H1 (cell line): ENCODE data around the gene CAD. TPM values are rescaled to one million over a fixed set of nuclear protein-coding genes. Genes with fewer than 3 reads are reported as not detected.

Experiments used
- CTCF ChIA-PET: fragments of 300-600 bp; sonication (Branson Sonifier 250); formaldehyde crosslinking; loops from one replicate; lab custom pipeline; 2021; ENCODE audit not compliant: partially characterized antibody; lab: Charles Lee
- POLR2A ChIA-PET: fragments of 300-600 bp; sonication (Branson Sonifier 250); formaldehyde crosslinking; loops from one replicate; lab custom pipeline; 2021; ENCODE audit warnings: inconsistent platforms; ENCODE audit not compliant: partially characterized antibody; lab: Charles Lee
- DNase-seq, 2 experiments: peaks; one replicate each; pipeline versions ENCODE4 v3.0.0 to v3.0.0-alpha.2; 2010 to 2022; ENCODE audit warnings: low spot score in 2 of 2, low read depth in 1 of 2, mixed read lengths in 1 of 2
- FAIRE-seq: peaks from 2 replicates; lab custom pipeline; 2011; peaks lifted over from hg19 to GRCh38; lab: Jason Lieb, UNC
- H2AFZ ChIP-seq: 2 replicates; pipeline ENCODE4 v1.8.1; 2012; ENCODE audit warnings: low read length, inconsistent platforms
- H2AK5ac ChIP-seq: 2 replicates; pipeline ENCODE4 v1.6.1; 2013; ENCODE audit warnings: low read depth, low read length
- H2BK120ac ChIP-seq: replicated peaks from 2 replicates; pipeline ENCODE3; 2013; ENCODE audit warnings: low read depth, low read length, inconsistent platforms
- H2BK12ac ChIP-seq: 2 replicates; pipeline ENCODE4 v1.6.1; 2013; ENCODE audit warnings: low read depth, low read length
- H2BK15ac ChIP-seq: 2 replicates; pipeline ENCODE4 v1.6.1; 2013; ENCODE audit warnings: low read length
- H2BK20ac ChIP-seq: 2 replicates; pipeline ENCODE4 v1.6.1; 2013; ENCODE audit warnings: low read length
- H2BK5ac ChIP-seq: 2 replicates; pipeline ENCODE4 v1.6.1; 2013; ENCODE audit warnings: low read depth, low read length
- H3K14ac ChIP-seq: 2 replicates; pipeline ENCODE4 v1.6.1; 2013; ENCODE audit warnings: inconsistent platforms; ENCODE audit not compliant: insufficient read length
- H3K18ac ChIP-seq: 2 replicates; pipeline ENCODE4 v1.6.1; 2013; ENCODE audit warnings: low read length; ENCODE audit errors: extremely low read depth
- H3K23ac ChIP-seq: 2 replicates; pipeline ENCODE4 v1.6.1; 2013; ENCODE audit warnings: inconsistent platforms; ENCODE audit not compliant: insufficient read length
- H3K23me2 ChIP-seq: 2 replicates; pipeline ENCODE4 v1.6.1; 2013; ENCODE audit warnings: low read depth, low read length
- H3K27ac ChIP-seq: 2 replicates; pipeline ENCODE4 v1.6.1; 2011; ENCODE audit warnings: low read depth, low read length, inconsistent platforms
- H3K27me3 ChIP-seq, 4 experiments: replicated peaks in 1 of 4; 1 replicate in 1 of 4; 2 replicates in 3 of 4; pipeline versions ENCODE4 v1.6.1 to v1.8.1; 2011 to 2013; ENCODE audit warnings: low read length in 3 of 4, mild to moderate bottlenecking in 3 of 4, inconsistent platforms in 2 of 4, mixed read lengths in 2 of 4, moderate library complexity in 1 of 4; ENCODE audit not compliant: control insufficient read depth in 3 of 4, insufficient read depth in 3 of 4; ENCODE audit errors: extremely low read depth in 1 of 4
- H3K36me3 ChIP-seq, 4 experiments: 2 replicates each; pipeline versions ENCODE4 v1.6.1 to v1.8.1; 2011 to 2013; ENCODE audit warnings: mild to moderate bottlenecking in 4 of 4, low read length in 3 of 4, moderate library complexity in 2 of 4, control low read depth in 1 of 4, inconsistent platforms in 1 of 4; ENCODE audit not compliant: insufficient read depth in 4 of 4, control insufficient read depth in 2 of 4
- H3K4ac ChIP-seq: replicated peaks from 2 replicates; pipeline ENCODE3; 2013; ENCODE audit warnings: low read length, low read depth, mixed read lengths, inconsistent platforms; ENCODE audit not compliant: insufficient read length
- H3K4me1 ChIP-seq, 4 experiments: replicated peaks in 1 of 4; 1 replicate in 1 of 4; 2 replicates in 3 of 4; pipeline versions ENCODE4 v1.6.1 to v1.8.1; 2011 to 2013; ENCODE audit warnings: low read length in 3 of 4, inconsistent platforms in 2 of 4, mixed read lengths in 1 of 4; ENCODE audit not compliant: insufficient read depth in 4 of 4, control insufficient read depth in 3 of 4
- H3K4me2 ChIP-seq, 2 experiments: 2 replicates each; pipeline versions ENCODE4 v1.6.1 to v1.8.1; 2011 to 2013; ENCODE audit warnings: low read depth in 2 of 2, low read length in 2 of 2, control low read depth in 1 of 2, inconsistent platforms in 1 of 2, mild to moderate bottlenecking in 1 of 2; ENCODE audit not compliant: insufficient read depth in 1 of 2
- H3K4me3 ChIP-seq, 4 experiments: fragments of 200-600, 300-600 bp in 1 of 4; sonication (generic), shearing (Covaris generic), sonication (Bioruptor Twin) in 1 of 4; 2 replicates each; pipeline versions ENCODE4 v1.5.1 to v1.8.1; 2011 to 2016; ENCODE audit warnings: low read length in 4 of 4, low read depth in 3 of 4, control low read depth in 2 of 4, inconsistent platforms in 2 of 4, mild to moderate bottlenecking in 2 of 4, mixed read lengths in 1 of 4, moderate library complexity in 1 of 4; ENCODE audit not compliant: insufficient read depth in 2 of 4; ENCODE audit errors: extremely low read depth in 1 of 4
- H3K56ac ChIP-seq: replicated peaks from 2 replicates; pipeline ENCODE3; 2013; ENCODE audit warnings: low read depth, mild to moderate bottlenecking, mixed read lengths, low read length, inconsistent platforms; ENCODE audit not compliant: insufficient read length
- H3K79me1 ChIP-seq: 2 replicates; pipeline ENCODE4 v1.6.1; 2013; ENCODE audit warnings: low read depth, low read length, control low read depth
- H3K79me2 ChIP-seq, 2 experiments: 2 replicates each; pipeline versions ENCODE4 v1.6.1 to v1.8.1; 2012 to 2013; ENCODE audit warnings: low read length in 2 of 2, mild to moderate bottlenecking in 2 of 2, inconsistent platforms in 1 of 2; ENCODE audit not compliant: insufficient read depth in 2 of 2, control insufficient read depth in 1 of 2
- H3K9ac ChIP-seq, 4 experiments: replicated peaks in 1 of 4; 1 replicate in 1 of 4; 2 replicates in 3 of 4; pipeline versions ENCODE4 v1.6.1 to v1.8.1; 2011 to 2013; ENCODE audit warnings: low read depth in 3 of 4, low read length in 3 of 4, control low read depth in 2 of 4, mild to moderate bottlenecking in 2 of 4, moderate library complexity in 2 of 4, inconsistent platforms in 1 of 4; ENCODE audit errors: extremely low read depth in 1 of 4
- H3K9me3 ChIP-seq, 2 experiments: 2 replicates each; pipeline versions ENCODE4 v1.6.1 to v1.8.1; 2012 to 2013; ENCODE audit warnings: mild to moderate bottlenecking in 2 of 2, moderate library complexity in 2 of 2, control low read depth in 1 of 2, inconsistent platforms in 1 of 2, low read depth in 1 of 2, low read length in 1 of 2, mixed read lengths in 1 of 2; ENCODE audit not compliant: insufficient read depth in 2 of 2
- H4K20me1 ChIP-seq, 2 experiments: replicated peaks in 1 of 2; 2 replicates each; pipeline versions ENCODE3 to v1.8.1; 2011 to 2013; ENCODE audit warnings: inconsistent platforms in 2 of 2, low read length in 2 of 2, mild to moderate bottlenecking in 1 of 2; ENCODE audit not compliant: insufficient read depth in 2 of 2, control insufficient read depth in 1 of 2
- H4K5ac ChIP-seq: 2 replicates; pipeline ENCODE4 v1.6.1; 2013; ENCODE audit warnings: low read length, low read depth, mixed read lengths, inconsistent platforms; ENCODE audit not compliant: insufficient read length
- H4K8ac ChIP-seq: 2 replicates; pipeline ENCODE4 v1.8.0; 2013; ENCODE audit warnings: mild to moderate bottlenecking, moderate library complexity, low read length, inconsistent platforms; ENCODE audit not compliant: insufficient read depth; ENCODE audit errors: extremely low read depth
- H4K91ac ChIP-seq: replicated peaks from 2 replicates; pipeline ENCODE3; 2013; ENCODE audit warnings: low read length, mixed read lengths, inconsistent platforms; ENCODE audit not compliant: insufficient read length
- CTBP2 ChIP-seq: IDR thresholded peaks from 2 replicates; pipeline ENCODE4 v1.7.0; 2011; ENCODE audit warnings: borderline replicate concordance, mild to moderate bottlenecking, moderate library complexity, mixed read lengths, low read length; ENCODE audit not compliant: insufficient read depth, insufficient read length
- FOSL1 ChIP-seq: IDR thresholded peaks from 2 replicates; pipeline ENCODE4 v1.6.1; 2011; ENCODE audit warnings: mild to moderate bottlenecking, low read depth, low read length, moderate library complexity; ENCODE audit not compliant: insufficient read depth
- KDM4A ChIP-seq: IDR thresholded peaks from one replicate; pipeline ENCODE4 v1.7.1; 2012; ENCODE audit warnings: low read depth, mild to moderate bottlenecking, moderate library complexity, low read length, inconsistent platforms; ENCODE audit not compliant: severe bottlenecking
- WGBS, 2 experiments: shearing (Covaris generic) in 1 of 2; methylation state at CpG; one replicate each; pipeline versions ENCODE4 v1.1.6 to v1.1.7; 2013 to 2015; ENCODE audit warnings: low lambda C conversion rate in 2 of 2, mixed read lengths in 2 of 2, inconsistent platforms in 1 of 2, low coverage in 1 of 2, missing lambda C conversion rate in 1 of 2; ENCODE audit not compliant: insufficient replicate concordance in 2 of 2, insufficient coverage in 1 of 2, insufficient read length in 1 of 2; ENCODE audit errors: extremely low coverage in 1 of 2, missing lambda C conversion rate in 1 of 2; 5-methylcytosine and 5-hydroxymethylcytosine counted together
- polyA plus RNA-seq, 7 experiments: library from polyadenylated mRNA; depleted of rRNA in 3 of 7; stranded (reverse) in 5 of 7; unstranded in 2 of 7; fragments of >200 nt in 5 of 7; fragments of 200-250 nt in 2 of 7; gene quantifications; 1 replicate in 5 of 7; 2 replicates in 1 of 7; 4 replicates in 1 of 7; pipeline versions ENCODE4 v1.2.1 to v1.2.3, GENCODE V29; 2011 to 2013; ENCODE audit warnings: missing spikeins in 2 of 7, mixed read lengths in 2 of 7
- total RNA-seq: library from RNA; stranded (reverse); fragmentation: NEBNext Ultra II Directional; extraction: Animal tissue kit (Norgen Biotek cat#: 25700); gene quantifications from 2 replicates; pipeline ENCODE4 v1.2.1, GENCODE V29; 2021

CAD gene
- total and polyA plus RNA-seq, 2 of the 8 experiments (the other 6 are each of a cell fraction or from before 2014, with no cell fraction given), result 130 to 146 TPM

- TF ChIP-seq CTBP2 (peak; percentile 15), FOSL1 (no peak), KDM4A (peak; percentile 9)
- TF ChIP-seq, all 59 proteins: peak for 2
- no peak overlapping the region for H2BK120ac ChIP-seq
- H4K8ac ChIP-seq, result no peak overlapping the region
- no peak overlapping the region for H3K14ac ChIP-seq
- H4K91ac ChIP-seq, result peak overlapping the region; percentile 41
- H3K79me2 ChIP-seq, result no peaks in the 10 kb centered on the region
- H4K20me1 ChIP-seq, result no peaks in the 10 kb centered on the region
- H3K4me1 ChIP-seq, result peaks cover 2 to 11% (median 6%) of the 10 kb centered on the region in 4 experiments
- no peak overlapping the region; a peak in 1 of 7 replicates for H3K9ac ChIP-seq
- no peak overlapping the region for H3K23ac ChIP-seq
- peak overlapping the region; percentile 87; the same call in 1 of the 2 replicates for H2BK5ac ChIP-seq
- no peaks in the 10 kb centered on the region; the same call in 1 of the 2 replicates for H3K23me2 ChIP-seq
- H3K9me3 ChIP-seq, result no peaks in the 10 kb centered on the region
- H3K36me3 ChIP-seq, result no peaks in the 10 kb centered on the region
- peak overlapping the region; percentile 83 for H3K18ac ChIP-seq
- peak overlapping the region; percentile 10; the same call in 1 of the 2 replicates for H2BK15ac ChIP-seq
- H2AFZ ChIP-seq, result peak overlapping the region; percentile 91
- H3K79me1 ChIP-seq, result no peaks in the 10 kb centered on the region
- CTCF ChIA-PET, result interaction anchor here (0.6 to 8.3 kb wide), 22 partner anchors 8 to 177 kb away, joined by 3 to 180 read pairs (median 5); partner anchors contain the start of genes DNAJC5G, KHK, TRIM54 and UCN
- H2BK20ac ChIP-seq, result no peak overlapping the region
- peak overlapping the region in 2 of 4 experiments; percentile 30 to 52; a peak in 4 of 8 replicates for H3K4me3 ChIP-seq
- POLR2A ChIA-PET, result interaction anchor here (0.6 to 32.6 kb wide), 14 partner anchors 7 to 64 kb away, joined by 3 to 835 read pairs (median 8); partner anchors contain the start of genes ATRAID, CAD, DNAJC5G and SLC30A3
- H2BK12ac ChIP-seq, result peak overlapping the region; percentile 94; the same call in 1 of the 2 replicates
- FAIRE-seq, result no peak
- 55% methylated on average over 11 of the region's 13 CpGs; no CpG with 5 or more reads in 1 of the 2 experiments for WGBS, 2 experiments
- no peak overlapping the region for H2AK5ac ChIP-seq
- DNase-seq, result peak in 1 of 2 experiments; percentile 55
- peaks cover 0 to 6% (median 2%) of the 10 kb centered on the region in 4 experiments; a peak in 5 of 7 replicates for H3K27me3 ChIP-seq
- no peak overlapping the region for H3K56ac ChIP-seq
- H3K27ac ChIP-seq, result no peak overlapping the region
- H4K5ac ChIP-seq, result no peak overlapping the region
- H3K4me2 ChIP-seq, result peak overlapping the region; percentile 8 to 78
- no peak overlapping the region for H3K4ac ChIP-seq
Measured at GRCh38 chr2:27250652-27251379, 33.6 kb downstream of the CAD start.
